ENCODE results near the gene NKX3-2.

The NKX3-2 gene

GRCh38 chr4:13523591-13524503, 20.5 kb downstream of the NKX3-2 start:
- ATAC-seq (replicated peaks) = no peak
- Mint-ChIP-seq H3K27ac (no peak overlapping the region), H3K4me1 (ENCODE audit: low read depth in 2 of 2) (peaks cover 8 to 16% of the 10 kb centered on the region in 2 donors), H3K36me3 (ENCODE audit: insufficient read depth) (peaks cover 9% of the 10 kb centered on the region), H3K9me3 (no peaks in the 10 kb centered on the region), H3K27me3 (peaks cover 68 to 87% of the 10 kb centered on the region in 2 donors), H3K4me3 (peak overlapping the region in 1 of 2 donors; percentile 49)
- no peak for DNase-seq

GRCh38 chr4:13523105-13523477, 21.2 kb downstream of the NKX3-2 start:
- Mint-ChIP-seq H3K36me3 (ENCODE audit: insufficient read depth) (peaks cover 9% of the 10 kb centered on the region), H3K9me3 (no peaks in the 10 kb centered on the region), H3K27ac (no peak overlapping the region), H3K27me3 (peaks cover 61 to 80% of the 10 kb centered on the region in 2 donors), H3K4me3 (peak overlapping the region; percentile 12 to 49), H3K4me1 (ENCODE audit: low read depth in 2 of 2) (peaks cover under 1 to 10% of the 10 kb centered on the region in 2 donors)
- no peak for DNase-seq
- ATAC-seq (replicated peaks) = no peak

GRCh38 chr4:13522282-13523104, 21.8 kb downstream of the NKX3-2 start:
- H3K4me1 Mint-ChIP-seq (ENCODE audit: low read depth in 2 of 2) = peaks cover 0 to 10% of the 10 kb centered on the region in 2 donors
- DNase-seq (no peak), ATAC-seq (replicated peaks) (no peak)
- H3K4me3 Mint-ChIP-seq = peak overlapping the region in 1 of 2 donors; percentile 31
- no peak overlapping the region for H3K27ac Mint-ChIP-seq
- peaks cover 9% of the 10 kb centered on the region for H3K36me3 Mint-ChIP-seq (ENCODE audit: insufficient read depth)
- peaks cover 59 to 74% of the 10 kb centered on the region in 2 donors for H3K27me3 Mint-ChIP-seq
- H3K9me3 Mint-ChIP-seq = no peaks in the 10 kb centered on the region

GRCh38 chr4:13521047-13521446, 23.3 kb downstream of the NKX3-2 start:
- H3K36me3 Mint-ChIP-seq (ENCODE audit: insufficient read depth) = peaks cover 9% of the 10 kb centered on the region
- ATAC-seq (replicated peaks) (no peak), DNase-seq (no peak)
- no peaks in the 10 kb centered on the region for H3K9me3 Mint-ChIP-seq
- H3K4me1 Mint-ChIP-seq (ENCODE audit: low read depth in 2 of 2) = peaks cover 0 to 6% of the 10 kb centered on the region in 2 donors
- H3K27me3 Mint-ChIP-seq = peaks cover 44 to 60% of the 10 kb centered on the region in 2 donors
- no peak overlapping the region for H3K27ac Mint-ChIP-seq
- no peak overlapping the region for H3K4me3 Mint-ChIP-seq

GRCh38 chr4:13516315-13516860, 27.9 kb downstream of the NKX3-2 start:
- no peak for ATAC-seq (replicated peaks)
- Mint-ChIP-seq H3K4me1 (ENCODE audit: low read depth in 2 of 2) (no peaks in the 10 kb centered on the region), H3K27me3 (peaks cover 24 to 36% of the 10 kb centered on the region in 2 donors), H3K9me3 (no peaks in the 10 kb centered on the region), H3K36me3 (ENCODE audit: insufficient read depth) (no peaks in the 10 kb centered on the region), H3K27ac (no peak overlapping the region), H3K4me3 (no peak overlapping the region)
- no peak for DNase-seq

GRCh38 chr4:13515268-13515667, 29.0 kb downstream of the NKX3-2 start:
- Mint-ChIP-seq H3K4me3 (no peak overlapping the region), H3K27me3 (peaks cover 24 to 32% of the 10 kb centered on the region in 2 donors), H3K36me3 (ENCODE audit: insufficient read depth) (no peaks in the 10 kb centered on the region), H3K9me3 (no peaks in the 10 kb centered on the region), H3K4me1 (ENCODE audit: low read depth in 2 of 2) (no peaks in the 10 kb centered on the region), H3K27ac (no peak overlapping the region)
- no peak for ATAC-seq (replicated peaks)
- DNase-seq = no peak

- Mint-ChIP-seq H3K4me1 (ENCODE audit: low read depth in 2 of 2) (no peaks in the 10 kb centered on the region), H3K9me3 (no peaks in the 10 kb centered on the region), H3K27ac (no peak overlapping the region), H3K36me3 (ENCODE audit: insufficient read depth) (no peaks in the 10 kb centered on the region), H3K27me3 (peaks cover 24 to 32% of the 10 kb centered on the region in 2 donors), H3K4me3 (no peak overlapping the region)
- ATAC-seq (replicated peaks) = no peak
- no peak for DNase-seq
Observed at GRCh38 chr4:13514722-13515121, 29.6 kb downstream of the NKX3-2 start.

- Mint-ChIP-seq H3K36me3 (ENCODE audit: insufficient read depth) (no peaks in the 10 kb centered on the region), H3K9me3 (no peaks in the 10 kb centered on the region), H3K27ac (no peak overlapping the region), H3K27me3 (peaks cover 17 to 26% of the 10 kb centered on the region in 2 donors), H3K4me1 (ENCODE audit: low read depth in 2 of 2) (no peaks in the 10 kb centered on the region), H3K4me3 (no peak overlapping the region)
- ATAC-seq (replicated peaks) (no peak), DNase-seq (no peak)
Observed at GRCh38 chr4:13511101-13511500, 33.2 kb downstream of the NKX3-2 start.

GRCh38 chr4:13509442-13509841, 34.9 kb downstream of the NKX3-2 start:
- Mint-ChIP-seq H3K4me1 (ENCODE audit: low read depth in 2 of 2) (no peaks in the 10 kb centered on the region), H3K36me3 (ENCODE audit: insufficient read depth) (no peaks in the 10 kb centered on the region), H3K27me3 (peaks cover 17 to 26% of the 10 kb centered on the region in 2 donors), H3K4me3 (no peak overlapping the region), H3K27ac (no peak overlapping the region), H3K9me3 (no peaks in the 10 kb centered on the region)
- ATAC-seq (replicated peaks) (no peak), DNase-seq (no peak)

GRCh38 chr4:13504374-13504773, 39.9 kb downstream of the NKX3-2 start:
- ATAC-seq (replicated peaks) = no peak
- H3K9me3 Mint-ChIP-seq = no peaks in the 10 kb centered on the region
- no peak for DNase-seq
- peaks cover 28% of the 10 kb centered on the region in 2 donors for H3K27me3 Mint-ChIP-seq
- H3K4me3 Mint-ChIP-seq = no peak overlapping the region
- no peaks in the 10 kb centered on the region for H3K36me3 Mint-ChIP-seq (ENCODE audit: insufficient read depth)
- no peaks in the 10 kb centered on the region for H3K4me1 Mint-ChIP-seq (ENCODE audit: low read depth in 2 of 2)
- H3K27ac Mint-ChIP-seq = no peak overlapping the region

- Mint-ChIP-seq H3K27ac (no peak overlapping the region), H3K27me3 (peaks cover 37 to 46% of the 10 kb centered on the region in 2 donors), H3K4me3 (no peak overlapping the region), H3K9me3 (no peaks in the 10 kb centered on the region), H3K36me3 (ENCODE audit: insufficient read depth) (no peaks in the 10 kb centered on the region), H3K4me1 (ENCODE audit: low read depth in 2 of 2) (no peaks in the 10 kb centered on the region)
- no peak for DNase-seq
- no peak for ATAC-seq (replicated peaks)
Observed at GRCh38 chr4:13498469-13498868, 45.8 kb downstream of the NKX3-2 start.

GRCh38 chr4:13496605-13497004, 47.7 kb downstream of the NKX3-2 start:
- Mint-ChIP-seq H3K27ac (no peak overlapping the region), H3K27me3 (peaks cover 36 to 42% of the 10 kb centered on the region in 2 donors)

GRCh38 chr4:13495753-13496152, 48.6 kb downstream of the NKX3-2 start:
- Mint-ChIP-seq H3K27me3 (peaks cover 36 to 42% of the 10 kb centered on the region in 2 donors), H3K9me3 (no peaks in the 10 kb centered on the region), H3K4me3 (no peak overlapping the region), H3K27ac (no peak overlapping the region), H3K4me1 (ENCODE audit: low read depth in 2 of 2) (no peaks in the 10 kb centered on the region), H3K36me3 (ENCODE audit: insufficient read depth) (no peaks in the 10 kb centered on the region)
- no peak for ATAC-seq (replicated peaks)
- no peak for DNase-seq

More at GRCh38 chr4:13496605-13497004, 47.7 kb downstream of the NKX3-2 start:
- Mint-ChIP-seq H3K9me3 (no peaks in the 10 kb centered on the region), H3K36me3 (ENCODE audit: insufficient read depth) (no peaks in the 10 kb centered on the region), H3K4me1 (ENCODE audit: low read depth in 2 of 2) (no peaks in the 10 kb centered on the region), H3K4me3 (no peak overlapping the region)
- DNase-seq = no peak
- ATAC-seq (replicated peaks) = no peak
